DOHH2 (cell line): ENCODE data around the gene CDKAL1.

Experiments used
- CTCF ChIP-seq: fragments of 200-600 bp; sonication (generic); IDR thresholded peaks from one replicate; pipeline ENCODE4 v1.5.1; 2014; ENCODE audit warnings: antibody characterized with exemption, mild to moderate bottlenecking, low read depth, low read length; ENCODE audit not compliant: poor library complexity, severe bottlenecking
- EZH2phosphoT487 ChIP-seq: fragments of 200-600 bp; sonication (generic); IDR thresholded peaks from 2 replicates; pipeline ENCODE4 v1.6.1; 2017; ENCODE audit warnings: borderline replicate concordance, mild to moderate bottlenecking, antibody characterized with exemption, low read length, moderate library complexity, mixed read lengths

- TF ChIP-seq CTCF (no peak), EZH2phosphoT487 (no peak)
These were observed 267.3 kb downstream of the CDKAL1 start for GRCh38 chr6:20801595-20801994.
